GM12892 (cell line): ENCODE results near the gene FAM118A.

Source experiments
- POLR2A ChIP-seq: IDR thresholded peaks from 2 replicates; pipeline ENCODE4 v1.6.1; 2011; ENCODE audit warnings: low read depth, low read length, control low read depth
- POLR2AphosphoS5 ChIP-seq: IDR thresholded peaks from 2 replicates; pipeline ENCODE4 v1.6.1; 2011; ENCODE audit warnings: low read depth, low read length, control low read depth
- TAF1 ChIP-seq: IDR thresholded peaks from 2 replicates; pipeline ENCODE4 v1.6.1; 2011; ENCODE audit warnings: low read depth, mild to moderate bottlenecking, control low read depth, low read length, borderline replicate concordance

GRCh38 chr22:45329530-45329936 lies 19.8 kb downstream of the FAM118A start:
- TF ChIP-seq TAF1 (no peak), POLR2AphosphoS5 (no peak), POLR2A (no peak)
